Activated T-cell treated with anti-CD3 and anti-CD28 coated beads for 4 hours (primary cell): ENCODE data around the gene RGS7.
"Not testable (repeated sequence)": the region's sequence is repeated elsewhere in the genome, so short reads cannot be mapped to it uniquely, and the experiment has no call there.

Experiments
- DNase-seq: peaks from one replicate; pipeline ENCODE4 v3.0.0-alpha.2; 2020

RGS7 gene

DNA sequence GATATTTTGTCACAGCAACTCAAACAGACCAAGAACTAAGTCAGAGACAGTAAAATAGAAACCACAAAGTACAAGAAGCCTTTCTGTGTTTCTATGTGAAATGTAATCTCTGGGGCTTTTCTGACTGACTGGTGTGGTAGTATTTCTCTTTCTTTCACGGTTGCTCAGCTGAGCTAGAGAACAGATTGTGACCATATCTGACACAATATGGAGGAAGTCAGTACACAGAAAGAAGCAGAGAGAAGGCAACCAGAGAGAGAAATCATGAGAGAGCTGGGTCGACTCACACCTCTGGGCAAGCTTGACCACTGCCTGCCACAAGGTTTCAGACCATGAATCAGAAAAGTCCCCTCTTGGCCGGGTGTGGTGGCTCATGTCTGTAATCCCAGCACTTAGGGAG lies 536.2 kb downstream of the RGS7 start:
- DNase-seq = no peak

DNA sequence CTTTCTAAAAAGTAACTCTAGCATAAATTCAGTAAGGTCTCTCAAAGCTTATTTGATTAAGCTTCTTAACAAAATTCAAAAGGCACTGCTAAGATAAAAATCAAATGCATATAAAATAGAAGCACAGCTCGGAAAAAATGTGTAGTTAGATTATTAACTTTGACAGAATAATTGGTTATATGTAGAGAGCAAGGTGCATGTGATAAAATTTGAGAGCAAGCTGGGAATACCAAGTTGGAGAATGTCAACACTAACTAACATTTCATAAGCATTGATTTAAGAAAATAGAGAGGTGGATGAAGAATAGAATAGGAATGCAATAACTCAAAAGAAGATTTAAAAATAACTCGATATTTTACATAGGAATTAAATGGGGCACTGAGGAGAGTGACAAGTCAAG lies 540.5 kb downstream of the RGS7 start:
- DNase-seq = no peak

GRCh38 chr1:240813720-240814119 lies 543.3 kb downstream of the RGS7 start:
- DNase-seq = no peak

DNA sequence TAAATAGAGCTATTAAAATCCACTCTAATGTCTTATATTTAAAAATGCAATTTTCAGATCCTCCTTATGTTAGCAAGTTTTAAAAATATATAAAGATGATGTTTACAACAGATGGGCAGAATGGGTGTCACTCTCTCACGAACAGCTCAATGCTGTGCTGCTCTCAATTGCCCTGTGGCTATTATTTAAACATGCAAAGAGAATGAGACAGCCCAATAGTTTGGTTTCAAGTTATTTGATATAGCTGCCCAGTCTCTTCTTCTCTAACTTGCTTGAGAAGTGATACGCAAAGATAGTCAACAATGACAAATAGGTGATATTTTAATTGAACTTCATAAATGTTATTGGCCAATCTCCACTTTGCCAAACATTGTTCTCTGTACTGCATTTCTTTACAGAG lies 545.7 kb downstream of the RGS7 start:
- DNase-seq = no peak

- DNase-seq = no peak
Measured at GRCh38 chr1:240808381-240808780, 548.6 kb downstream of the RGS7 start.

- DNase-seq = no peak
Measured at GRCh38 chr1:240806200-240806745, 550.7 kb downstream of the RGS7 start.

DNA sequence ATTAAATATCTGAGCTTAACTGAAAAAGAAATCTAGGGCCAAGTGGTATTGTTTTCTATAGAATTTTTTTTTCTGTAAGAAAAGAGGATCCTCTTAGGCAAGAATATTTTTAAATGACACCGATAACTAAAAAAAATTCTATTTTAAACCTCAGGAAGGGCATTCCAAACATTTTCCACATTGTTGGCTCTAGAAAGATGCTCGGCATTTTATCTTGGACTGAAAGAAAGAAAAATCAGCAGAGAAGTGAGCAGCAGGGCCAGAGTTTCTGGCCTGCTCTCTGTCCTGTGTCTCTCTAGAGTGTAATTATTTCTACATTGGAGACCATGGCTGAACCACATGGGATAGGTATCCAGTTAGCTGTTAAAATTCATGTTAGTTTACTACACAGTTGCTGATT lies 552.5 kb downstream of the RGS7 start:
- DNase-seq = no peak

DNA sequence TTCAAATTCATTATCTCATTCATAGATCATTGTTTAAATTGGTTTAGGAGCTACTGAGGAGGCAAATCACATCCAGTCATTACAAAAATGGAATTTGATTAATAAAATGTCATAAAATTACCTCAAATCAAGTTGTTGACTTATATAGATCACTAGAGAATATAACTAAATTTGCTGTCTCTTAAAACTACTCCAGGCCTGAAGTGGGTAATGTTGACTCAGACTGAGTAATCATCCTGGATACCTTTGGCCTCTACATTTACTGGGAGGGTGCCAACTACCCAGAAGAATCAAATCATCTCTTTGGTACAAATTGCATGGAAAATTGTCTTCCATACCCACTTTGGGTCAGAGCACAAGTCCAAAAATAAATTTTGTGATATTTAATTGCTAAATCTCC lies 553.9 kb downstream of the RGS7 start:
- no peak for DNase-seq

DNA sequence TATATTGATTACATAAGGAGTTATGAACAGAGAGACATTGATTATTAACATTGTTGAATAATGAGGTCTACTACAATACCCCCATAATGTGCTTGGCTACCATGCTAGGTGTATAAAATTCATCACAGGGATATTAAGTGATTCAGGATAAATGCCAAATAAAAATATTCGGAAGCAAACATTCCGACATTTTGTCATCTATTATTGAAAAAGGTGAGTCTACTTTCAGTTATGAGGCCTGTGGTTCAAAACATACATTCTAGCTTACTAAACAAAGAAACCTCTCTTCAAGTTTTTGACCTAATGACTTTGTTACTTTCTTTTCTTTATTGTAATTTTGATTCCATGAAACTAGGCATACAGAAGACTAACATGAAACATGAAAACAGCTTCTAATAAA lies 554.7 kb downstream of the RGS7 start:
- no peak for DNase-seq

- no peak for DNase-seq
Measured at GRCh38 chr1:240801442-240801841, 555.6 kb downstream of the RGS7 start.

- DNase-seq = no peak
Measured at GRCh38 chr1:240800291-240800690, 556.7 kb downstream of the RGS7 start.

- no peak for DNase-seq
Measured at GRCh38 chr1:240797050-240797449, 560.0 kb downstream of the RGS7 start.

GRCh38 chr1:240794046-240794843 lies 562.8 kb downstream of the RGS7 start:
- no peak for DNase-seq

DNA sequence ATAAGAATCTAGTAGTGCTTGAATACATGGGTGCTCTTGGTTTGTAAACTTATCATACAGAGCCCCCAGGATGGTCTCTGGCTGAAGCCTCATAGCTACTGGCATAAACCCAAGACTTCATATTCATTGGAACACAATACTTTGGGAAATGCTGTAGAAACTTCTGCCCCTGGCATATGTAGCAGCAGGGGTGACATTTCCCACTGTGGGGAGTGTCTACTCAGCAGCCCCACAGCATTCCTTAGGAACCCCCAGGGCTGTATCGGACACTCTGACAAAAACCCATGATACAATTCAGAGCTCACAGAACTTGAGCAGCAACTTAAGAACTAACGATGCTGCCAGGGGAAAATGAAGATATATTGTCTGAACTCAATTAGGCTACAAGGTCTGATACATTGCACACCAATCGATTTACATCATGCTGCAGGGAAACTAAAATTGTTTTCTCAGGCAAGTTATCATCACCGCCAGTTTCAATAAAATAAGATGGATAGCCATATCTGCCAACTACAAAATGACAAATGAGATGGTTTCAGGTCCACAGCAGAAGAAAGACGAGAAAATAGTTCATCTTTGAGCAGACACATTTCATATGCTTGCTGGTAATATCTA lies 564.0 kb downstream of the RGS7 start:
- no peak for DNase-seq

GRCh38 chr1:240790856-240791255 lies 566.1 kb downstream of the RGS7 start:
- no peak for DNase-seq

DNA sequence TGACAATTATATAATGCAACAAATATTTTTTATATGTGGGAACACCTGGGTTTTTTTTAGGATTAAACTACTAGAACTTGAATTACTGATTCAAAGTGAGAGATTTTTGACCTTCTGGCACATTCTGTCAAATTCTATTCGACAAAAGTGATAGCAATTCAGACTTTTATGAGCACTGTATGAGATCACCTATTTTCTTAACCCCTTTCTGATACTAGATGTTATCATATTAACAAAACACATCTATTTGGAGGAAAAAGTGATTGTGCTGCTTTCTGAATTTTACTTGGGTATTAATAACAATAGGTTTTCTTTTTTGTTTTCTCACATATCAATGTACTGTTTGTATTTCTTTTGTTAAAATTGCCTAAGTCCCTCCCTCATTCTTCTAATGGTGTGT lies 570.1 kb downstream of the RGS7 start:
- DNase-seq = no peak

DNA sequence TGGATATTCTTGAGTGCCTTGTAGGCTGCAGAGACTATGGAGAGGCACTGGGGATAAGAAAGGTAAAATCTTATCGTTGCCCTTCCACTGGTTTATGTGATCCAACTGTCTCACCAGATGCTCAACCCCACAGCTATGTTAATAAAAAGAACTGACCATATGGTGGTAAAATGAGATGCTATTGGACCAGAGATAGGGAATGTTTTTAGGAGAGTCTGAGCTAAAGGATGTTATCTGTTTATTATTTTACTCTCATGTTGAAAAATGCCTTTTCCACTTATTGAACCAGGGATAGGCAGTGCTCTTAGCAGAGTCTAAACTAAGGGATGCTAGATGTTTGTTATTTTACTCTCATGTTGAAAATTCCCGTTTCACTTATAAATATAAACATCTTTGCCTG lies 572.2 kb downstream of the RGS7 start:
- DNase-seq = no peak

- DNase-seq = not testable (repeated sequence)
Measured at GRCh38 chr1:240783728-240784137, 573.3 kb downstream of the RGS7 start.

- DNase-seq = no peak
Measured at GRCh38 chr1:240776237-240776636, 580.8 kb downstream of the RGS7 start.

- no peak for DNase-seq
Measured at GRCh38 chr1:240772131-240772530, 584.9 kb downstream of the RGS7 start.

DNA sequence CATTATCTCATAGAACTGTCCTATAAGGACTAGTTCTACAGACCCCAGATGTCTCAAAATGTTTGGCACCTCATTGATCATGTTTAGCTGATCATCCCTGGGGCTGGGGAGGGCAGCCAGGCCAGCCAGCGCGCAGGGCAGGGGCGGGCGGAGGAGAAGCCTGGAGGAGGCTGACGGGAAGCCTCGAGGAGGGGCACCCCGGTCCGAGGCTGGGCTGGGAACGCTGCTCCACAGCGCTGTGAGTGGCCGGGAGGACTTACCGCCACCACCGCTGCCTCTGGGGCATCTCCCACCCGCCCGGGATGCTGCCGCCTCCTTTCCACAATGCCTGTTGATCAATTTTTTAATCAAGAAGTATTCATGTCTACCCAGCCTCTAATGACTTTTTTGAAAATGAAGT lies 585.6 kb downstream of the RGS7 start:
- no peak for DNase-seq

DNA sequence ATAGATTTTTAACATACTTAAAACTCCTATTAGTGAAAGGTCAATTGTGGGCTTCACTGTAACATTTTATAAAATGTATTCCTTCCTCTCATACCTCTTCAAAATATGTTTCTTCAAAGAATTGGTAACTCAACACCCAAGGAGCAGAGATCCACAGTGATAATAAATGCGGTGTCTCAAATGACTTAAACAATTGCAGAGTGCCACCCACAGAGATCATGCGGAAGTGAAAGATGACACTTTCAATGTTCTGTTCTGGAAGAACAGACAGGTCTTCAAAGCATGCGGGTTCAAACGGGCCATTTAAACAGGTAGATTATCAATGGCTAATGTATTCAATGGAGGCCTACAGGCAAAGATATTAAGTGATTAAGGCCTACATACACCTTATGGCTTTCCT lies 588.0 kb downstream of the RGS7 start:
- DNase-seq = no peak

DNA sequence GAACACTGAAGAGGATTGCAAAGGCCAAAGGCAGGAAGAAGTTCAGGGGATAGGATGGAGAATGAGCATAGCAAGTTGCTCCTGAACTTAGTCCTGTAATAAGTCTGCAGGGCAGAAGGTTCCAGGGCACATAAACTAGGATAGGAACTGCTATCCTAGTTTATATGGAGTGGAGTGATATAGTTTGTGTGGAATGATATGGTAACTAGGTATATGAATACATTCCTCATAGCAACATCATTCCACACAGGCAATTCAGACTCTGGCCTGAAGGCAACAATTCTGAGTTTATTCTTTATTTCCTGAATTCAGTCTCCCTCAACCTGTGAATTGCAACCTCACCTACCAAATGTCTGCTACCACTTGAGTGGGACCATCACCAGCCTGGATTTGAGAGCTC lies 590.2 kb downstream of the RGS7 start:
- DNase-seq = no peak

DNA sequence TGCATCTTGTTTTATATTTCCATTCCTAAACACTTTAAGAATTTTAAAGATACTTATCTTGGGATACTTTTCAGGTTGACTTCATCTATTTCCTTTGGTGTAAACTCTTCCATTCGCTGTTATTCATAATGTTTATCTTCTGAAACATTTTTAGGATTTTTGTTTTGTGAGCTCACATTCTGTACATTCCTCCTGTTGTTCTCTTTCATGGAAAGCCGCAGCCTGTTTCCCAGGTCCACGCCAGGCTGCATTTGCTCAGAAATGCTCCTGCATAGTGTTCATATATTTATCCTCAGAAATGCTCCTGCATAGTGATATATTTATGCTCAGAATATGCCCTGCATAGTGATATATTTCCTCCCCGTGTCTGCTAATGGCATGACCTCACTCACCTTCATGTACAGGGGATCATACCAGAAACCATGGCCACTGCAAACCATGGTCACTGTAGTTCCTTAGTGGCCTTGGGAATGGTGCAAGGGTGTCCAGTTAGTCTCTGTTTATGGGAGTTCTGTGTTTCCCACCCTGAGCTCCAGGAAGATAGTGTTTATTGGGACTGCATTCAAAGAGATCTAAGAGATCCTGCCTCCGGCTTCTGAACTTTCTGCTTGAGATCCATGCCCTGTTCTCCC lies 591.2 kb downstream of the RGS7 start:
- no peak for DNase-seq
